ENCODE results near the gene STIM1.
"Not testable (repeated sequence)": the region's sequence is repeated elsewhere in the genome, so short reads cannot be mapped to it uniquely, and the experiment has no call there.

The STIM1 gene

DNA sequence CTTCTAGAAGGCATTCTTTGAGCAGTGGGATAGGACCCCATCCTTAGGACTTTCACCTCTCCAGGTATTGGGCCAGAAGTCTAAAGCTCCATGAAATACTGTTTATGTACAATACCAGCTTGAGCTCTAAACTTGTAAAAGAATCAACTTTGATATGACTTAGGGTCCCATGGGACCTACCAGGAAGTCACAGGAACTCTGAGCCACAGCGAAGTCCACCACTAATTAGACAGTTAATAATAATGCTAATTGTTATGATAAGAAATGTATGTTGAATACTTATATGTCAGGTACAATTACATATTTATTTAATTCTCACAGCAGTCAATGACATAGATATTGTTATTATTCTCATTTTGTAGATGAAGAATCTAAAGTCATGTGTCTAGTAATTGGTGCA is 35.3 kb downstream of the STIM1 start:
- Histone ChIP-seq H3K9me3 (no peaks in the 10 kb centered on the region), H3K36me3 (replicated peaks) (no peaks in the 10 kb centered on the region), H3K4me3 (no peak overlapping the region), H3K27me3 (ENCODE audit: low read depth) (no peaks in the 10 kb centered on the region), H3K4me1 (no peaks in the 10 kb centered on the region)
- no peak for DNase-seq (ENCODE audit: low spot score in 2 of 2)
- in situ Hi-C loops (cut with MboI; ENCODE audit: low sequenced_read_pairs): no loop called here

- Histone ChIP-seq H3K27me3 (ENCODE audit: low read depth) (no peaks in the 10 kb centered on the region), H3K4me1 (no peaks in the 10 kb centered on the region), H3K4me3 (no peak overlapping the region), H3K36me3 (replicated peaks) (no peaks in the 10 kb centered on the region), H3K9me3 (no peaks in the 10 kb centered on the region)
- DNase-seq (ENCODE audit: low spot score in 2 of 2): no peak
- in situ Hi-C loops (cut with MboI; ENCODE audit: low sequenced_read_pairs): no loop called here
Observed at GRCh38 chr11:3891751-3892150, 36.3 kb downstream of the STIM1 start.

GRCh38 chr11:3892156-3892555 is 36.7 kb downstream of the STIM1 start:
- Histone ChIP-seq H3K4me1 (no peaks in the 10 kb centered on the region), H3K9me3 (no peaks in the 10 kb centered on the region), H3K36me3 (replicated peaks) (no peaks in the 10 kb centered on the region), H3K27me3 (ENCODE audit: low read depth) (no peaks in the 10 kb centered on the region), H3K4me3 (no peak overlapping the region)
- in situ Hi-C loops (cut with MboI; ENCODE audit: low sequenced_read_pairs): no loop called here
- no peak for DNase-seq (ENCODE audit: low spot score in 2 of 2)

DNA sequence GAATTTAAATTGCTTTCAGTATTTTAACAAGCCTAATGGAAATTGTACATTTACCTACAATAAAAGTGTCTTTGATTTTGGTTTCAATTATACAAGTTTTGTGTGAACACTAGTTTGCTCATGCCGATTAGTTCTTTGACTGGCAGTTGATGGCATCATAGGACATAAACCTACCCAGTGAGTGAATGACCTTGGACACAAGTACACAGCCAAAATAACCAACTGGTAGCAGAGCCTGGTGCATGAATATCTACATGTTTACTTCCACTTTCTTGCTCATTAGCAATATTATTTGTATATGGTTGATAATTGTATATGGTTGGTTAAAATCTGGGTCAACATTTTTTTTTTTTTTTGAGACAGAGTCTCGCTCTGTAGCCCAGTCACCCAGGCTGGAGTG is 37.8 kb downstream of the STIM1 start:
- in situ Hi-C loops (cut with MboI; ENCODE audit: low sequenced_read_pairs): no loop called here
- Histone ChIP-seq H3K4me1 (no peaks in the 10 kb centered on the region), H3K4me3 (no peak overlapping the region), H3K9me3 (no peaks in the 10 kb centered on the region), H3K36me3 (replicated peaks) (no peaks in the 10 kb centered on the region), H3K27me3 (ENCODE audit: low read depth) (no peaks in the 10 kb centered on the region)
- DNase-seq (ENCODE audit: low spot score in 2 of 2): no peak

GRCh38 chr11:3894128-3894731 is 38.8 kb downstream of the STIM1 start:
- DNase-seq (ENCODE audit: low spot score in 2 of 2): no peak
- Histone ChIP-seq H3K4me3 (no peak overlapping the region), H3K27me3 (ENCODE audit: low read depth) (no peaks in the 10 kb centered on the region), H3K36me3 (replicated peaks) (no peaks in the 10 kb centered on the region), H3K4me1 (no peaks in the 10 kb centered on the region), H3K9me3 (no peaks in the 10 kb centered on the region)
- in situ Hi-C loops (cut with MboI; ENCODE audit: low sequenced_read_pairs): no loop called here

DNA sequence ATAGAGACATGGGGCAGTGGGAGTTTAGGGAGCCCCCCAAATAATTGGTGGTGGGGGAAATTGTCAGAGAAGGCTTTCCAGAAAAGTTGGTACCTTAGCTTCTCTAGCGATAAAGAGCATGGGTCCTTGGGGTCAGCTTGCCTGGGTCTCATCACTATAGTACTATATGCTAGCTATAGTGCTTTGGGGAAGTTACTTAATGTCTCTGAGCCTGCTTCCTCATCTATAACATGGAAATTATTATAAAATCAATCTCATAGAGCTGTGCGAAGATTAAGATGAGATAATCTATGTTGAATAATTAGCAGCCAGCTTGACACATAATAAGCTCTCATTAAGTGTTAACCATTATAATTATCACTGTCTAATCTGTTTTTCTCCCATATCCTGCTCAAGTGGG is 41.2 kb downstream of the STIM1 start:
- no peaks in the 10 kb centered on the region for H3K36me3 ChIP-seq (replicated peaks)
- in situ Hi-C loops (cut with MboI; ENCODE audit: low sequenced_read_pairs): no loop called here
- no peaks in the 10 kb centered on the region for H3K27me3 ChIP-seq (ENCODE audit: low read depth)
- H3K4me3 ChIP-seq: no peak overlapping the region
- no peaks in the 10 kb centered on the region for H3K4me1 ChIP-seq
- no peaks in the 10 kb centered on the region for H3K9me3 ChIP-seq
- DNase-seq (ENCODE audit: low spot score in 2 of 2): no peak

DNA sequence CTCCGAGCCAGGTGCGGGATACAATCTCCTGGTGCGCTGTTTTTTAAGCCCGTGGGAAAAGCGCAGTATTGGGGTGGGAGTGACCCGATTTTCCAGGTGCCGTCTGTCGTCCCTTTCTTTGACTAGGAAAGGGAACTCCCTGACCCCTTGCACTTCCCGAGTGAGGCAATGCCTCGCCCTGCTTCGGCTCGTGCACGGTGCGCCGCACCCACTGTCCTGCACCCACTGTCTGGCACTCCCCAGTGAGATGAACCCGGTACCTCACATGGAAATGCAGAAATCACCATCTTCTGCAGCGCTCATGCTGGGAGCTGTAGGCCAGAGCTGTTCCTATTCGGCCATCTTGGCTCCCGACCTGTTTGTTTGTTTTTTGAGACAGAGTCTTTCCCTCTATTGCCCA is 44.8 kb downstream of the STIM1 start:
- DNase-seq (ENCODE audit: low spot score in 2 of 2); H3K4me1 ChIP-seq; H3K36me3 ChIP-seq (replicated peaks); in situ Hi-C loops (cut with MboI; ENCODE audit: low sequenced_read_pairs); H3K4me3 ChIP-seq; H3K27me3 ChIP-seq (ENCODE audit: low read depth); H3K9me3 ChIP-seq: not testable (repeated sequence)

- no peaks in the 10 kb centered on the region for H3K27me3 ChIP-seq (ENCODE audit: low read depth)
- no peak for DNase-seq (ENCODE audit: low spot score in 2 of 2)
- no peaks in the 10 kb centered on the region for H3K9me3 ChIP-seq
- H3K4me1 ChIP-seq: no peaks in the 10 kb centered on the region
- in situ Hi-C loops (cut with MboI; ENCODE audit: low sequenced_read_pairs): no loop called here
- H3K4me3 ChIP-seq: no peak overlapping the region
- H3K36me3 ChIP-seq (replicated peaks): no peaks in the 10 kb centered on the region
Observed at GRCh38 chr11:3901249-3902025, 46.0 kb downstream of the STIM1 start.

- Histone ChIP-seq H3K27me3 (ENCODE audit: low read depth) (no peaks in the 10 kb centered on the region), H3K4me1 (no peaks in the 10 kb centered on the region), H3K9me3 (no peaks in the 10 kb centered on the region), H3K36me3 (replicated peaks) (no peaks in the 10 kb centered on the region), H3K4me3 (no peak overlapping the region)
- no peak for DNase-seq (ENCODE audit: low spot score in 2 of 2)
- in situ Hi-C loops (cut with MboI; ENCODE audit: low sequenced_read_pairs): no loop called here
Observed at GRCh38 chr11:3902441-3902840, 47.0 kb downstream of the STIM1 start.

DNA sequence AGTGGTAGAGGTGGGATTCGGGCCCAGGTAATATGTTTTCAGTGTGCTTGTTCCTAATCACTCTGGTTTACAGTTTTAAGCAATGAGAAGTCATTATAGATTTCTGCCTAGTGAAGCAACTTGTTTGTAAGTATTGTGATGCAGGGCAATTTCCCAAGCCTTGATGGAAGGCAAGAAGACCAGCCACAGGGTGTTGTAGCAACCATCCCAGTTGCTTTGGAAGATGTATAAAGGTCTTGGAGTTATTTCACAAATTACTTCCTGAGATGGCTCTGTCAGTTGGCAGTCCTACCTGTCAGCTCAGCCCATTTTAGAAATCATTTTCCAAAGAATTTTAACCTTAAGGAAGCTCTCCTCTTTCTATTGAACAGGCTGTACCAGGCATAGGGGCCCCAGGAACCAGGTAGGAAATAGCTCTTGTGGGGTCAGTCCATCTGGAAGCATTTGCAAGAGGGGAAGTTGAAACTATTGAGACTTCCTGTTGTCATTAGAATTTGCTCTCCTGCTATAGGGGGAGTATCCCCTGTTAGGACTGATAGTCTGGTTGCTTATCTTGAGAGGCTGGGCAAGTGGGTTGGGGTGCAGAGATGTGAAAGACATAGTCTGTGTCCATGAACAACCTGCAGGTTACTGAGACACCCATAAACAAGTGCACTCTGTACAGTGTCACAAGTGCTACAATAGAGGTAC is 47.9 kb downstream of the STIM1 start:
- no peaks in the 10 kb centered on the region for H3K27me3 ChIP-seq (ENCODE audit: low read depth)
- no peaks in the 10 kb centered on the region for H3K4me1 ChIP-seq
- H3K4me3 ChIP-seq: no peak overlapping the region
- DNase-seq (ENCODE audit: low spot score in 2 of 2): no peak
- in situ Hi-C loops (cut with MboI; ENCODE audit: low sequenced_read_pairs): no loop called here
- no peaks in the 10 kb centered on the region for H3K36me3 ChIP-seq (replicated peaks)
- H3K9me3 ChIP-seq: no peaks in the 10 kb centered on the region

GRCh38 chr11:3904228-3904627 is 48.8 kb downstream of the STIM1 start:
- Histone ChIP-seq H3K4me3 (no peak overlapping the region), H3K36me3 (replicated peaks) (no peaks in the 10 kb centered on the region), H3K9me3 (no peaks in the 10 kb centered on the region), H3K4me1 (no peaks in the 10 kb centered on the region), H3K27me3 (ENCODE audit: low read depth) (no peaks in the 10 kb centered on the region)
- no peak for DNase-seq (ENCODE audit: low spot score in 2 of 2)
- in situ Hi-C loops (cut with MboI; ENCODE audit: low sequenced_read_pairs): no loop called here

GRCh38 chr11:3905080-3905953 is 49.9 kb downstream of the STIM1 start:
- Histone ChIP-seq H3K4me3 (no peak overlapping the region), H3K36me3 (replicated peaks) (no peaks in the 10 kb centered on the region), H3K9me3 (no peaks in the 10 kb centered on the region), H3K4me1 (no peaks in the 10 kb centered on the region), H3K27me3 (ENCODE audit: low read depth) (no peaks in the 10 kb centered on the region)
- in situ Hi-C loops (cut with MboI; ENCODE audit: low sequenced_read_pairs): no loop called here
- DNase-seq (ENCODE audit: low spot score in 2 of 2): no peak

GRCh38 chr11:3906166-3906565 is 50.7 kb downstream of the STIM1 start:
- H3K9me3 ChIP-seq: no peaks in the 10 kb centered on the region
- no peak overlapping the region for H3K4me3 ChIP-seq
- no peaks in the 10 kb centered on the region for H3K27me3 ChIP-seq (ENCODE audit: low read depth)
- no peaks in the 10 kb centered on the region for H3K36me3 ChIP-seq (replicated peaks)
- H3K4me1 ChIP-seq: no peaks in the 10 kb centered on the region
- no peak for DNase-seq (ENCODE audit: low spot score in 2 of 2)
- in situ Hi-C loops (cut with MboI; ENCODE audit: low sequenced_read_pairs): no loop called here

- H3K4me3 ChIP-seq: no peak overlapping the region
- H3K4me1 ChIP-seq: no peaks in the 10 kb centered on the region
- no peak for DNase-seq (ENCODE audit: low spot score in 2 of 2)
- no peaks in the 10 kb centered on the region for H3K36me3 ChIP-seq (replicated peaks)
- H3K9me3 ChIP-seq: no peaks in the 10 kb centered on the region
- no peaks in the 10 kb centered on the region for H3K27me3 ChIP-seq (ENCODE audit: low read depth)
- in situ Hi-C loops (cut with MboI; ENCODE audit: low sequenced_read_pairs): no loop called here
Observed at GRCh38 chr11:3907590-3907989, 52.1 kb downstream of the STIM1 start.
